Mucosa of descending colon (tissue), 3 donors: ENCODE measurements around the gene NPR3. TPM values are rescaled to one million over a fixed set of nuclear protein-coding genes. Genes with fewer than 3 reads are reported as not detected.

Source experiments
- ATAC-seq: fragments of 200-7000 bp; cut with Tn5 transposase; one replicate; pipeline ENCODE4 v1.9.1; 2020; ENCODE audit warnings: mild to moderate bottlenecking, moderate library complexity
- DNase-seq, 3 donors: peaks; one replicate each; pipeline ENCODE4 v3.0.0-alpha.2; 2020
- H3K36me3 ChIP-seq: fragments of 200-600 bp; one replicate; pipeline ENCODE4 v1.8.0; 2021; ENCODE audit warnings: low read depth, mild to moderate bottlenecking
- H3K4me1 ChIP-seq: fragments of 200-600 bp; one replicate; pipeline ENCODE4 v1.8.0; 2021; ENCODE audit warnings: low read depth, mild to moderate bottlenecking
- H3K4me3 ChIP-seq: fragments of 200-600 bp; one replicate; pipeline ENCODE4 v1.8.0; 2021; ENCODE audit warnings: mild to moderate bottlenecking
- H3K9me3 ChIP-seq: fragments of 200-600 bp; one replicate; pipeline ENCODE4 v1.8.0; 2021; ENCODE audit warnings: mild to moderate bottlenecking
- CTCF ChIP-seq: fragments of 200-600 bp; IDR thresholded peaks from one replicate; pipeline ENCODE4 v1.8.0; 2022; ENCODE audit warnings: antibody characterized with exemption, mild to moderate bottlenecking
- intact Hi-C, 2 donors: fragments of 100-400 bp; cut with DNase I in 1 of 2; cut with micrococcal nuclease in 1 of 2; formaldehyde crosslinking; loops; one replicate each; pipeline versions ENCODE4 v1.11.0 to v1.11.1; 2022; cut with DNase I, micrococcal nuclease
- total RNA-seq, 3 donors: library from RNA; stranded (reverse); fragmentation: NEBNext Ultra II Directional in 2 of 3; extraction: Animal tissue kit (Norgen Biotek cat#: 25700) in 2 of 3; gene quantifications; one replicate each; pipeline versions ENCODE4 v1.2.1 to v1.2.4, GENCODE V29; 2021 to 2023
- donor health status: DM: no; HTN: no; CAD: no; lungs with moderate emphysema.
- donor health status: DM: no; HTN: no; CAD: no.
- donor health status: DM: no; HTN: yes; CAD: no.

The NPR3 gene
- total RNA-seq, 3 donors from 2014 or later, result 1.4 to 24.0 (median 2.8) TPM

GRCh38 chr5:32711681-32712480 lies 760 bp downstream of the NPR3 start:
- H3K4me3 ChIP-seq, result no peak overlapping the region
- H3K36me3 ChIP-seq, result no peaks in the 10 kb centered on the region
- H3K4me1 ChIP-seq, result peaks cover 10% of the 10 kb centered on the region
- intact Hi-C loops, result no loop called here
- TF ChIP-seq CTCF, result no peak
- ATAC-seq, result peak; percentile 32
- no peaks in the 10 kb centered on the region for H3K9me3 ChIP-seq
- peak in 2 of 3 donors; percentile 38 to 50 for DNase-seq

- Histone ChIP-seq H3K4me3 (no peak overlapping the region), H3K9me3 (no peaks in the 10 kb centered on the region), H3K36me3 (no peaks in the 10 kb centered on the region), H3K4me1 (peaks cover 10% of the 10 kb centered on the region)
- TF ChIP-seq CTCF, result no peak
- intact Hi-C loops, result no loop called here
- ATAC-seq (no peak), DNase-seq (no peak)
These were observed 1.6 kb downstream of the NPR3 start for GRCh38 chr5:32712481-32713360.

- Histone ChIP-seq H3K36me3 (no peaks in the 10 kb centered on the region), H3K4me3 (no peak overlapping the region), H3K9me3 (no peaks in the 10 kb centered on the region), H3K4me1 (peaks cover 10% of the 10 kb centered on the region)
- intact Hi-C loops, result no loop called here
- no peak for TF ChIP-seq CTCF
- no peak for ATAC-seq
- no peak for DNase-seq
These were observed 2.2 kb downstream of the NPR3 start for GRCh38 chr5:32713361-32713769.

- no peak for TF ChIP-seq CTCF
- ATAC-seq (peak; percentile 22), DNase-seq (peak in 2 of 3 donors; percentile 27 to 45)
- intact Hi-C loops, result no loop called here
- peaks cover 2% of the 10 kb centered on the region for H3K9me3 ChIP-seq
- H3K4me3 ChIP-seq, result no peak overlapping the region
- peaks cover 10% of the 10 kb centered on the region for H3K4me1 ChIP-seq
- H3K36me3 ChIP-seq, result no peaks in the 10 kb centered on the region
These were observed 2.8 kb downstream of the NPR3 start for GRCh38 chr5:32713770-32714381.

- TF ChIP-seq CTCF, result no peak
- intact Hi-C loops, result no loop called here
- ATAC-seq (no peak), DNase-seq (no peak)
- Histone ChIP-seq H3K4me3 (no peak overlapping the region), H3K4me1 (peaks cover 10% of the 10 kb centered on the region), H3K36me3 (no peaks in the 10 kb centered on the region), H3K9me3 (peaks cover 3% of the 10 kb centered on the region)
These were observed 3.7 kb downstream of the NPR3 start for GRCh38 chr5:32714836-32715235.
